HG03175 (cell line): ENCODE measurements around the gene SLC35G3.
"Not testable (repeated sequence)": the region's sequence is repeated elsewhere in the genome, so short reads cannot be mapped to it uniquely, and the experiment has no call there.

Experiments used
- ATAC-seq: cut with Tn5 transposase; IDR thresholded peaks from one replicate; pipeline ENCODE4 v1.9.1; 2021; ENCODE audit warnings: mild to moderate bottlenecking, moderate library complexity; ENCODE audit not compliant: unreplicated experiment

The SLC35G3 gene

GRCh38 chr17:35212668-35213067 is 18.5 kb upstream of the SLC35G3 start:
- no peak for ATAC-seq

GRCh38 chr17:35210741-35211140 is 16.5 kb upstream of the SLC35G3 start:
- no peak for ATAC-seq

GRCh38 chr17:35202582-35202981 is 8.4 kb upstream of the SLC35G3 start:
- ATAC-seq: not testable (repeated sequence)

- not testable (repeated sequence) for ATAC-seq
Observed at GRCh38 chr17:35195062-35195461, 869 bp upstream of the SLC35G3 start.

GRCh38 chr17:35192708-35193107 is 1.5 kb downstream of the SLC35G3 start:
- ATAC-seq: no peak

GRCh38 chr17:35191001-35191695 is 3.0 kb downstream of the SLC35G3 start:
- ATAC-seq: no peak

GRCh38 chr17:35189291-35189690 is 4.9 kb downstream of the SLC35G3 start:
- ATAC-seq: no peak

- no peak for ATAC-seq
Observed at GRCh38 chr17:35188111-35188510, 6.1 kb downstream of the SLC35G3 start.

- ATAC-seq: no peak
Observed at GRCh38 chr17:35187481-35187880, 6.7 kb downstream of the SLC35G3 start.

- ATAC-seq: no peak
Observed at GRCh38 chr17:35185849-35186248, 8.3 kb downstream of the SLC35G3 start.

GRCh38 chr17:35184274-35184673 is 9.9 kb downstream of the SLC35G3 start:
- no peak for ATAC-seq

- ATAC-seq: no peak
Observed at GRCh38 chr17:35183332-35183731, 10.9 kb downstream of the SLC35G3 start.

- ATAC-seq: not testable (repeated sequence)
Observed at GRCh38 chr17:35179379-35179778, 14.8 kb downstream of the SLC35G3 start.

- ATAC-seq: no peak
Observed at GRCh38 chr17:35176897-35177296, 17.3 kb downstream of the SLC35G3 start.

- ATAC-seq: no peak
Observed at GRCh38 chr17:35175638-35176415, 18.4 kb downstream of the SLC35G3 start.

- no peak for ATAC-seq
Observed at GRCh38 chr17:35174835-35175334, 19.3 kb downstream of the SLC35G3 start.

GRCh38 chr17:35172321-35172720 is 21.9 kb downstream of the SLC35G3 start:
- not testable (repeated sequence) for ATAC-seq

- no peak for ATAC-seq
Observed at GRCh38 chr17:35171834-35172233, 22.4 kb downstream of the SLC35G3 start.

- no peak for ATAC-seq
Observed at GRCh38 chr17:35170968-35171771, 23.0 kb downstream of the SLC35G3 start.

GRCh38 chr17:35169835-35170363 is 24.3 kb downstream of the SLC35G3 start:
- no peak for ATAC-seq

GRCh38 chr17:35167666-35168065 is 26.5 kb downstream of the SLC35G3 start:
- no peak for ATAC-seq
